Common myeloid progenitor, CD34-positive (primary cell): ENCODE data around the gene ENTPD2.
"Not testable (repeated sequence)": the region's sequence is repeated elsewhere in the genome, so short reads cannot be mapped to it uniquely, and the experiment has no call there.

Experiments used
- CTCF ChIA-PET: fragments of 350-600 bp; sonication (Branson Sonifier 250); formaldehyde crosslinking; loops from one replicate; lab custom pipeline; 2021; ENCODE audit warnings: antibody characterized with exemption; lab: Charles Lee
- POLR2A ChIA-PET: fragments of 350-600 bp; sonication (Branson Sonifier 250); formaldehyde crosslinking; loops from one replicate; lab custom pipeline; 2021; ENCODE audit warnings: antibody characterized with exemption; lab: Charles Lee
- DNase-seq, 3 donors: peaks; one replicate each; pipeline versions ENCODE4 v3.0.0 to v3.0.0-alpha.2; 2013
- H3K27ac ChIP-seq, 2 experiments: 1 replicate in 1 of 2; 2 replicates in 1 of 2; pipeline ENCODE4 v1.7.0; 2013; ENCODE audit warnings: inconsistent platforms in 2 of 2, low read length in 2 of 2, mild to moderate bottlenecking in 2 of 2, low read depth in 1 of 2, moderate library complexity in 1 of 2; ENCODE audit not compliant: severe bottlenecking in 2 of 2, insufficient read depth in 1 of 2, poor library complexity in 1 of 2
- H3K27me3 ChIP-seq, 5 experiments: replicated peaks in 2 of 5; 1 replicate in 3 of 5; 2 replicates in 2 of 5; pipeline versions ENCODE4 v1.6.1 to v1.7.0; 2013; ENCODE audit warnings: low read length in 4 of 5, mild to moderate bottlenecking in 2 of 5, moderate library complexity in 2 of 5, inconsistent platforms in 1 of 5; ENCODE audit not compliant: insufficient read depth in 5 of 5, control insufficient read depth in 4 of 5
- H3K36me3 ChIP-seq, 4 experiments: 1 replicate in 2 of 4; 2 replicates in 2 of 4; pipeline versions ENCODE4 v1.6.1 to v1.7.0; 2013; ENCODE audit warnings: low read length in 3 of 4, control low read depth in 1 of 4, mild to moderate bottlenecking in 1 of 4; ENCODE audit not compliant: control insufficient read depth in 4 of 4, insufficient read depth in 4 of 4
- H3K4me1 ChIP-seq, 4 experiments: 1 replicate in 3 of 4; 2 replicates in 1 of 4; pipeline versions ENCODE4 v1.6.1 to v1.7.1; 2013; ENCODE audit warnings: low read length in 3 of 4, mild to moderate bottlenecking in 3 of 4, control low read depth in 1 of 4, inconsistent platforms in 1 of 4, moderate library complexity in 1 of 4; ENCODE audit not compliant: control insufficient read depth in 4 of 4, insufficient read depth in 4 of 4; ENCODE audit errors: control extremely low read depth in 1 of 4
- H3K4me3 ChIP-seq, 7 experiments: 1 replicate in 4 of 7; 2 replicates in 3 of 7; pipeline versions ENCODE4 v1.5.1 to v1.7.0; 2013; ENCODE audit warnings: mild to moderate bottlenecking in 7 of 7, low read length in 6 of 7, moderate library complexity in 6 of 7, inconsistent platforms in 2 of 7, low read depth in 2 of 7, control low read depth in 1 of 7; ENCODE audit not compliant: insufficient read depth in 4 of 7, control insufficient read depth in 1 of 7; ENCODE audit errors: extremely low read depth in 1 of 7
- H3K9me3 ChIP-seq, 5 experiments: 1 replicate in 4 of 5; 2 replicates in 1 of 5; pipeline versions ENCODE4 v1.6.1 to v1.7.1; 2013; ENCODE audit warnings: low read length in 4 of 5, mild to moderate bottlenecking in 2 of 5, inconsistent platforms in 1 of 5, low read depth in 1 of 5, moderate library complexity in 1 of 5; ENCODE audit not compliant: control insufficient read depth in 4 of 5, insufficient read depth in 2 of 5; ENCODE audit errors: control extremely low read depth in 1 of 5
- WGBS: methylation state at CpG from one replicate; pipeline ENCODE4 v1.1.5; 2013; ENCODE audit not compliant: insufficient coverage; 5-methylcytosine and 5-hydroxymethylcytosine counted together

Gene ENTPD2

GRCh38 chr9:137007108-137007815 lies 46.6 kb downstream of the ENTPD2 start:
- CTCF ChIA-PET: interaction anchor here (1.3 to 1.7 kb wide), 2 partner anchors 23 to 28 kb away, joined by 4 to 7 read pairs; no protein-coding TSS in a partner anchor

GRCh38 chr9:137006116-137007003 lies 47.5 kb downstream of the ENTPD2 start:
- H3K9me3 ChIP-seq: no peaks in the 10 kb centered on the region
- H3K4me3 ChIP-seq: peak overlapping the region in 2 of 7 experiments; percentile 14 to 34
- CTCF ChIA-PET: interaction anchor here (1.0 to 1.7 kb wide), 3 partner anchors 8 to 29 kb away, joined by 3 to 7 read pairs (median 4); no protein-coding TSS in a partner anchor
- H3K27me3 ChIP-seq: no peaks in the 10 kb centered on the region
- H3K36me3 ChIP-seq: peaks cover 0 to 29% (median 11%) of the 10 kb centered on the region in 4 experiments
- peaks cover 0 to 17% (median 15%) of the 10 kb centered on the region in 4 experiments for H3K4me1 ChIP-seq
- peak; percentile 44 to 72 (median 72) for DNase-seq
- H3K27ac ChIP-seq: no peak overlapping the region
- POLR2A ChIA-PET: interaction anchor here (0.7 to 1.3 kb wide), 2 partner anchors 10 to 15 kb away, joined by 3 read pairs; partner anchors contain the start of gene CLIC3
- WGBS: 57% methylated on average over 18 of the region's 24 CpGs

More at GRCh38 chr9:137007108-137007815, 46.6 kb downstream of the ENTPD2 start:
- no peaks in the 10 kb centered on the region for H3K9me3 ChIP-seq
- H3K36me3 ChIP-seq: peaks cover 0 to 37% (median 14%) of the 10 kb centered on the region in 4 experiments
- WGBS: 96% methylated on average over 24 of the region's 30 CpGs
- POLR2A ChIA-PET: interaction anchor here (0.7 to 1.3 kb wide), 2 partner anchors 11 to 14 kb away, joined by 3 read pairs; partner anchors contain the start of gene CLIC3
- DNase-seq: no peak
- peaks cover 0 to 17% (median 15%) of the 10 kb centered on the region in 4 experiments for H3K4me1 ChIP-seq
- H3K27me3 ChIP-seq: no peaks in the 10 kb centered on the region
- H3K27ac ChIP-seq: no peak overlapping the region
- peak overlapping the region in 1 of 7 experiments; percentile 11 for H3K4me3 ChIP-seq

GRCh38 chr9:137004285-137004684 lies 49.6 kb downstream of the ENTPD2 start:
- DNase-seq, H3K4me3 ChIP-seq, POLR2A ChIA-PET, H3K9me3 ChIP-seq, H3K27ac ChIP-seq, H3K27me3 ChIP-seq: not testable (repeated sequence)
- WGBS: 76% methylated on average over 7 of the region's 17 CpGs
- peaks cover 0 to 30% (median 27%) of the 10 kb centered on the region in 4 experiments for H3K4me1 ChIP-seq
- CTCF ChIA-PET: interaction anchor here (1.6 to 1.9 kb wide), 3 partner anchors 25 to 56 kb away, joined by 4 to 6 read pairs (median 5); no protein-coding TSS in a partner anchor
- H3K36me3 ChIP-seq: peaks cover 0 to 14% (median 6%) of the 10 kb centered on the region in 4 experiments

GRCh38 chr9:137002646-137003041 lies 51.2 kb downstream of the ENTPD2 start:
- ChIA-PET POLR2A (no interaction called here), CTCF (interaction anchor here (0.9 to 1.8 kb wide), 7 partner anchors 9 to 52 kb away, joined by 3 to 7 read pairs (median 4); no protein-coding TSS in a partner anchor)
- 94% methylated on average over 10 of the region's 10 CpGs for WGBS
- H3K36me3 ChIP-seq: peaks cover 0 to 4% (median 2%) of the 10 kb centered on the region in 4 experiments
- H3K9me3 ChIP-seq: no peaks in the 10 kb centered on the region
- no peak overlapping the region for H3K4me3 ChIP-seq
- H3K27ac ChIP-seq: no peak overlapping the region
- no peak for DNase-seq
- H3K4me1 ChIP-seq: peaks cover 0 to 38% (median 33%) of the 10 kb centered on the region in 4 experiments
- H3K27me3 ChIP-seq: peaks cover 0 to 2% (median 0%) of the 10 kb centered on the region in 5 experiments

- Histone ChIP-seq H3K27ac (no peak overlapping the region), H3K4me3 (no peak overlapping the region), H3K36me3 (no peaks in the 10 kb centered on the region), H3K4me1 (peaks cover 0 to 44% (median 39%) of the 10 kb centered on the region in 4 experiments), H3K27me3 (peaks cover 0 to 8% (median 0%) of the 10 kb centered on the region in 5 experiments), H3K9me3 (no peaks in the 10 kb centered on the region)
- no peak for DNase-seq
- ChIA-PET CTCF (interaction anchor here (0.9 to 2.5 kb wide), 6 partner anchors 8 to 54 kb away, joined by 3 to 11 read pairs (median 4); no protein-coding TSS in a partner anchor), POLR2A (no interaction called here)
- WGBS: 93% methylated on average over 12 of the region's 20 CpGs
These were observed 51.8 kb downstream of the ENTPD2 start for GRCh38 chr9:137001857-137002645.
